Esophagus squamous epithelium (tissue), 5 donors: ENCODE measurements around the gene ATP1A1. TPM values are rescaled to one million over a fixed set of nuclear protein-coding genes. Genes with fewer than 3 reads are reported as not detected.
A peak's percentile ranks its signal among the peaks of the same experiment; 100 is the strongest.

ENCODE experiments used
- DNase-seq: peaks from one replicate; lab custom pipeline; 2025; lab: John Stamatoyannopoulos, UW
- H3K27ac ChIP-seq, 4 donors: fragments of 200-600 bp; sonication (generic); one replicate each; pipeline ENCODE4 v1.5.1; 2016 to 2019; ENCODE audit warnings: mild to moderate bottlenecking in 1 of 4
- H3K27me3 ChIP-seq, 4 donors: fragments of 200-600 bp; sonication (generic); 1 replicate in 3 of 4; 2 replicates in 1 of 4; pipeline versions ENCODE4 v1.5.1 to v1.6.0; 2017 to 2021; ENCODE audit warnings: antibody characterized with exemption in 1 of 4
- H3K36me3 ChIP-seq, 3 donors: fragments of 200-600 bp; sonication (generic); one replicate each; pipeline ENCODE4 v1.5.1; 2016 to 2019
- H3K4me1 ChIP-seq, 3 donors: fragments of 200-600 bp; sonication (generic); one replicate each; pipeline ENCODE4 v1.5.1; 2017 to 2019
- H3K4me3 ChIP-seq, 4 donors: fragments of 200-600 bp; sonication (generic); 1 replicate in 3 of 4; 2 replicates in 1 of 4; pipeline ENCODE4 v1.5.1; 2016 to 2019; ENCODE audit warnings: mild to moderate bottlenecking in 2 of 4, moderate library complexity in 1 of 4
- H3K9me3 ChIP-seq, 3 donors: fragments of 200-600 bp; sonication (generic); one replicate each; pipeline ENCODE4 v1.5.1; 2016 to 2019
- CTCF ChIP-seq, 6 experiments: fragments of 450-650 bp in 4 of 6; fragments of 200-600 bp in 2 of 6; sonication (generic) in 2 of 6; IDR thresholded peaks; one replicate each; pipeline ENCODE4 v1.5.1; 2016 to 2019; ENCODE audit warnings: antibody characterized with exemption in 6 of 6, mild to moderate bottlenecking in 4 of 6, moderate library complexity in 4 of 6
- POLR2A ChIP-seq, 4 donors: fragments of 450-650 bp; IDR thresholded peaks; one replicate each; pipeline ENCODE4 v1.6.1; 2017; ENCODE audit warnings: antibody characterized with exemption in 4 of 4, mild to moderate bottlenecking in 4 of 4, moderate library complexity in 3 of 4
- WGBS, 2 donors: methylation state at CpG; one replicate each; pipeline ENCODE4 v1.1.5; 2018; 5-methylcytosine and 5-hydroxymethylcytosine counted together
- intact Hi-C: fragments of 100-400 bp; cut with DNase I; formaldehyde crosslinking; loops from one replicate; pipeline ENCODE4 v1.15.0; 2022
- total RNA-seq, 4 donors: library from RNA; depleted of rRNA; stranded (reverse); fragments of >200 nt; gene quantifications; one replicate each; pipeline ENCODE4 v1.1.0, GENCODE V29; 2016
- donor health status: DM: yes; HTN: yes; CAD: no.

Gene ATP1A1
- total RNA-seq, 4 donors from 2014 or later: 310 to 443 (median 391) TPM

DNA sequence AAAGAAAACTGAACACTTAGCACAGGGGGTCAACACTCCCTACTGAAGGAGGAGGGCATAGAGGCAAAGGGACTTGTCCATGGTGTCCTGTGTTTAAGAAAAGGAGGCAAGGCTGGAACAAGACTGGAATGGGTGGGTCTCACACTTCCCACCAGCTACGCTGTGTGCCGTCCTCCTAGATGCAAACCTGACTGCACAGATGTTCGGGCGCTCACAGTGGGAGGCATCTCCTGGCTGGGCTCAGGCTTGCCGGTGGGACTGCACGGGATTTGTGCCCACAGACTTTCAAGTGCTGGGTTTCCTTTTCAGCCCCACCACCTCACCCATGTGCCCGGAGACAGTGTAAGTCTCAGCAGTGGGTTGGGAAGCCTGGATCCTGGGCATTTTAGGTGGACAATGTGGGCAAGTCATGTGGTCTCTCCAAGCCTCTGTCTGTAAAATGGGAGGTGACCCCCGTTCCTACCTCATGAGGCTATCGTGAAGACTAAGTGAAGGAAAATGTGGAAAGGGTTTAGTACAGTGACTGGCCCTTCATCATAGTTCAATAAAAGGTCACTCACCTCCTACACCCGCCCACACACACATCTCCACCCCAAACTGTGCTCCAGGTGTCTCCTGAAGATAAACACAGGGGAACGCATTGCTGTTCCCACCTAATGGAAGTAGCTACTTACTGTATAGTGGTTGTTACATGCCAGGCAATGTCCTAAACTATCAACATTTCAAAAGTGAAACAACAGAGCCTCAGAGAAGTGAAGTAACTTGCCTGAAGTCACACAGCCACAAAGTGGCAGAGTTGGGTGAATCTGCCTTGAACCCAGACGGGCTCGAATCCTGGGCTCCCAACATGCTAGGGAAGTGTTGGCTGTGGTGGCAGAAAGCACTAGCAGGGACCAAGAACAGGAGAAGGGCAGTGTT is 36.0 kb downstream of the ATP1A1 start:
- no peak for DNase-seq
- H3K9me3 ChIP-seq: no peaks in the 10 kb centered on the region
- no peaks in the 10 kb centered on the region for H3K27me3 ChIP-seq
- H3K4me3 ChIP-seq: no peak overlapping the region
- TF ChIP-seq POLR2A (IDR thresholded peaks at IDR 0.05): no peak
- no peak for TF ChIP-seq CTCF (IDR thresholded peaks at IDR 0.05)
- intact Hi-C loops: no loop called here
- WGBS, 2 donors: 71 to 82% methylated on average over 8 to 11 of the region's 13 CpGs
- H3K27ac ChIP-seq: peak overlapping the region; percentile 21 to 68 (median 68)
- H3K4me1 ChIP-seq: peaks cover 4 to 92% (median 9%) of the 10 kb centered on the region in 3 donors
- H3K36me3 ChIP-seq: peaks cover 17 to 44% (median 26%) of the 10 kb centered on the region in 3 donors

- H3K27ac ChIP-seq: peak overlapping the region in 3 of 4 donors; percentile 68
- H3K9me3 ChIP-seq: no peaks in the 10 kb centered on the region
- H3K36me3 ChIP-seq: peaks cover 10 to 37% (median 19%) of the 10 kb centered on the region in 3 donors
- no peak for DNase-seq
- no peak overlapping the region for H3K4me3 ChIP-seq
- TF ChIP-seq POLR2A (IDR thresholded peaks at IDR 0.05) (no peak), CTCF (IDR thresholded peaks at IDR 0.05) (peak in 1 of 6 experiments; percentile 13)
- H3K4me1 ChIP-seq: peaks cover 4 to 86% (median 9%) of the 10 kb centered on the region in 3 donors
- H3K27me3 ChIP-seq: no peaks in the 10 kb centered on the region
- intact Hi-C loops: no loop called here
- WGBS, 2 donors: 42 to 60% methylated on average over 8 of the region's 8 CpGs
Measured at GRCh38 chr1:116409751-116410191, 36.7 kb downstream of the ATP1A1 start.

DNA sequence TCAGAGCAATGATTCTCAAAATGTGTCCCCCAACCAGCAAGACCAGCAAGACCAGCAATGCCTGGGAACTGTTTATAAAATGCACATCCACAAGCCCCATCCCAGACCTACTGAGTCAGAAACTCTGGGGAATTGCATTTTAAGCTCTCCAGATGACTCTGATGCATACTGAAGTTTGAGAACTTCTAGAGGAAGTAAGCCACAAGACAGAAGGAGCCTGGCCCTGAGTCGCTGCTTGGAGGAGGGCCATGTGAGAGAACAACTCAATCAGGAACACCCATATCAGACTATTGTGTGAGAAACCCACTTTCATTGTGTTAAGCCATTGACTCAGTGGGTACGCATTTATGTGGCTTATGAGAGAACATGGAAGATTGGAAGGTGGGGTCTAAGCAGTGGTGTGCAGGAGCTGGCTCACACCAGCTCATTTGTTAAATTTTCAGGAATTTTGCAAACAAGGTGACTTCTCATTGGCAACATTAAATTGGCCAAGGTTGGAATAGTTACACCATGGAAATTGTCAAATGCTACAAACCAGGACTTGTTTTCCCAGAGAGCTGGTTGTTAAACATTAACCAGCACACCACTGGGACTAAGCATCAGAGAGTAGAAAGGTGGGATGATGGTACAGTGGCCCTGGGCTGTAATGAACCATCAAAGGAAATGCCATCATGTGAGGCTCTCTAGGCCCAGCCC is 38.9 kb downstream of the ATP1A1 start:
- peaks cover 0 to 16% (median 3%) of the 10 kb centered on the region in 3 donors for H3K36me3 ChIP-seq
- H3K27ac ChIP-seq: no peak overlapping the region
- H3K9me3 ChIP-seq: no peaks in the 10 kb centered on the region
- H3K27me3 ChIP-seq: no peaks in the 10 kb centered on the region
- intact Hi-C loops: no loop called here
- TF ChIP-seq POLR2A (IDR thresholded peaks at IDR 0.05) (no peak), CTCF (IDR thresholded peaks at IDR 0.05) (no peak)
- no peak overlapping the region for H3K4me3 ChIP-seq
- 33 to 79% methylated on average over 2 of the region's 2 CpGs for WGBS, 2 donors
- DNase-seq: no peak
- peaks cover 4 to 78% (median 9%) of the 10 kb centered on the region in 3 donors for H3K4me1 ChIP-seq

DNA sequence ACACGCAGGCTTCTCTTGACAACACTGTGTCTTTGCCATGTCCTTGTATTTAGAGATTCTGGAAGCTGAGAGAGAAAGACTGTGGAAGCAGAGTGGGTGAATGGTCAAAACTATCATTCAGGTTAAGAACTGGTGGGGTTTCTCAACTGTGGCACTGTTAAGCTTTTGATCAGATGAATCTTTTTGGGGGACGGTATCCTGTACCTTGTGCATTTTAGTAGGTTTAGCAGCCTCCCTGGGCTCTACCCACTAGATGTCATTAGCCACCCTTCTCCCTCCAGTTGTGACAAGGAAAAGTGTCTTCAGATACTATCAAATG is 39.4 kb downstream of the ATP1A1 start:
- WGBS, 2 donors: 78 to 89% methylated on average over 2 of the region's 2 CpGs
- no peak for DNase-seq
- no peak overlapping the region for H3K4me3 ChIP-seq
- no peaks in the 10 kb centered on the region for H3K27me3 ChIP-seq
- no peak overlapping the region for H3K27ac ChIP-seq
- TF ChIP-seq POLR2A (IDR thresholded peaks at IDR 0.05): no peak
- TF ChIP-seq CTCF (IDR thresholded peaks at IDR 0.05): no peak
- H3K36me3 ChIP-seq: peaks cover 0 to 11% (median 3%) of the 10 kb centered on the region in 3 donors
- intact Hi-C loops: no loop called here
- H3K9me3 ChIP-seq: no peaks in the 10 kb centered on the region
- peaks cover 4 to 78% (median 14%) of the 10 kb centered on the region in 3 donors for H3K4me1 ChIP-seq

DNA sequence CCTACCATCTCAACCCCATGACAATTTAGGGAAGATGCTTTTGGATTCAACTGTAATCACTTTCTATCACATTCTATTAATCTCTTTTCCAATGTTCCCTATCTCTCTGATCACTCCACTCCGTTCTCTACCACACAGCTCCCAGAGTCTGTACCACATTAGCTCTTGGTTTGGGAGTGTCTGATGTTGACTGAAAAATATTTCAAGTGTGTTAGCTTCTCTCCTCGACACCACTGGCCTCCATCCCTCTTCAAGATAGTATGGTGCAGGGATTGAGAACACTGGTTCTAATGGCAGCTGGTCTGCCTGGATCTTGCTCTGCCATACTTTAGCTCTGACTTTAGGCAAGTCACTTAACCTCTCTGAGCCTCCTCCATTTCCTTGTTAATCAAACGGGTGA is 39.9 kb downstream of the ATP1A1 start:
- intact Hi-C loops: no loop called here
- TF ChIP-seq POLR2A (IDR thresholded peaks at IDR 0.05) (no peak), CTCF (IDR thresholded peaks at IDR 0.05) (no peak)
- WGBS, 2 donors: 81 to 88% methylated on average over 3 of the region's 3 CpGs

More for the DNA sequence above, 39.9 kb downstream of the ATP1A1 start:
- DNase-seq: no peak
- Histone ChIP-seq H3K4me1 (peaks cover 4 to 78% (median 18%) of the 10 kb centered on the region in 3 donors), H3K27me3 (no peaks in the 10 kb centered on the region), H3K9me3 (no peaks in the 10 kb centered on the region), H3K36me3 (peaks cover 0 to 6% (median 1%) of the 10 kb centered on the region in 3 donors), H3K4me3 (no peak overlapping the region), H3K27ac (no peak overlapping the region)
